Stimulated activated CD4-positive, alpha-beta T cell treated with anti-CD3 and anti-CD28 coated beads, Interleukin-2, amount 100 ng/mL, for 24 hours (primary cell): Measurements from ENCODE around the gene PRKN.

Source experiments
- DNase-seq, 2 donors: peaks; one replicate each; pipeline ENCODE4 v3.0.0-alpha.2; 2020

PRKN gene

DNA sequence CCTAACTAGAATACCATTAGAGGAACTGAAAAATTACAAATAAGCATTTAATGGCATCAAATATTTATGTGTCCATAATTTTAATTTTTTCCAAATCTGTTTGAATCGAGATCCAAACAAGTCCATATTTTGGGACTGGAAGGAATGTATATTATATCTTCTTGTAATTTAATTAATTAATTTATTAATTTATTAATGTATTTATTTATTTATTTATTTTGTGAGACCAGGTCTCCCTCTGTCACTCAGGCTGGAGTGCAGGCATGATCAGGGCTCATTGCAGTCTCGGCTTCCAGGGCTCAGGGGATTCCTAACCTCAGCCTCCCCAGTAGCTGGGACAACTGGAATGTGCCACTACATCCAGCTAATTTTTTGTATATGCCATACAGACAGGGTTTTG is 453.6 kb downstream of the PRKN start:
- no peak for DNase-seq

DNA sequence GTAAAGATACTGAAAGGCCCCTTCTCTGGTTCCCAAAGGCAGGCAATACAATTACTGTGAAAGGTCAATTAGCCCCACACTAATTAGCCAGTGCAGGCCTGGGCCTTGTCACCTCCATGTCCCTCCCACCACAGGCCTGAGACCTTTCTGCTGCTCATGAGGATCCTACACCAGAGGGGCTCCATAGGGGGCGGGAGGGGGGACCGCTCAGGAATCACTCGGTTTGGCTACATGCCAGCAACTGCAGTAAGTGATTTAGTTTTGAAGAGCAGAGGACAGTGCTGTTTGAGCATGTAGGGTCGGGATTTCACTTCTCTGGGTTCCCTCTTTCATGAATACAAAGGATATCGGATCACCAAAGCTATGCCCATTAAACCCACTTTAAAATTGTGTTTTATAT is 455.6 kb downstream of the PRKN start:
- DNase-seq = no peak

DNA sequence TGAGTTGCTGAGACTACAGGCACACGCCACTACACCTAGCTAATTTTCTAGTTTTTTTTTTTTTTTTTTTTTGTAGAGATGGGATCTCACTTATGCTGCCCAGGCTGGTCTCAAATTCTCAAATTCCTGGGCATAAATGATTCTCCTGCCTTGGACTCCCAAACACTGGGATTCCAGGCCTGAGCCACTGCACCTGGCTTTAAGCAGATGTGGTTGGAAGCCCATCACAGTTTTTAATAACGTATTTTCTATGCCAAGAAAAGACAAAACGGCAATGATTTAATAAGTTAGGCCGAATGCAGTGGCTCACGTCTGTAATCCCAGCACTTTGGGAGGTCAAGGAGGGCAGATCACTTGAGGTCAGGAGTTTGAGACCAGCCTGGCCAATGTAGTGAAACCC is 456.6 kb downstream of the PRKN start:
- no peak for DNase-seq

DNA sequence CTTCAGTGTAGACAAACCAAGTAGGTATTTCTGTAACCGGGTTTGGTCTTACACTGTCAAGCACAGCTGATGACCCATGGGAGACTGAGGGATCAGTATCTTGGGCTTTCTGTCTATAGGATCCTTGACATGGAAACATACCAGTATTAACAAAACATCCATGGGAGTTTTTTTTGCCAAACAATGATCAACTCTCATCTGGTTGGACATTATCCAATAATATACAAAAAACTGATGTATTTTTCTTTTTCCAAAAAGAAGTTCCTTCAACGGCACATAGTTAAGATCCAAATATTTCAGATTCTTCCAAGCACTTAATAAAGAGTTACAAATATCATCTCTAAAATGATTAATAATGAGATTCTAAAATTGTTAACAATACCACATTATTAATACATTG is 459.9 kb downstream of the PRKN start:
- no peak for DNase-seq

DNA sequence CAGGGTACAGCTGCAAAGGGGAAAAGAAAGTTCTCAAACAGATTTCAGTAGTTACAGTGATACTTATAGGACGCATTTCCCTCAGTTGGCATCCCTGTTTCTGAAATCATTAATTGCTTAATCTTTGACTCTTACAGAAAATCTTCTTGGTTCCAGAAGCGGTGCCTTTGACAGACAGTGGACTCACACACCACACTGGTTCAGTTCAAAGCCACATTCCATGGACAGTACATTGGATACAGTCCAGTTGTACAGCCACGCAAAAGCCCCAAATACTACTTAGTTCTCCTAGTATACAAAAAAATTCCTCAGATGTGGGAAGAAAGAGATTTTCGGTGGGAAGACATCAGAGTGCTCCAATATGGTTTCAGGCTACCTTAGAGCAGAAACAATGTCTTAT is 460.4 kb downstream of the PRKN start:
- no peak for DNase-seq

DNA sequence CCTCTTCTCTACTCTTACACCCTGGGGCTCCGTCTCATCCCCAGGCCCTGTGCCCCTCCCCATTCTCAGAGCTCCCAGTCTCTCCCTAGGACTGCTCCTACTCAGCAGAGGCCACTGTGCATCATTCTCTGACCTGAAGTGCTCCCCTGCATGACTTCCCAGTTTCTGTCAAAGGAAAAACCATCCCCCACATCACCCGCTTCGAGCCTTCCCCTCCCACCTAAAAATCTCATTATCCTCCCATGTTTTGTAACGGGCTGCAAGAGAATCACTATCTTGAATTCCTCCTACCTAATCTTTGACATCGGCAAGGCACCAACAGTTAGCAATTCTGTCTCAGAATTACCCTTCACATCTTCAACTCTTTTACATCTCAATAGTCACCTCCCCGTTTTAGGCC is 463.0 kb downstream of the PRKN start:
- DNase-seq = no peak

DNA sequence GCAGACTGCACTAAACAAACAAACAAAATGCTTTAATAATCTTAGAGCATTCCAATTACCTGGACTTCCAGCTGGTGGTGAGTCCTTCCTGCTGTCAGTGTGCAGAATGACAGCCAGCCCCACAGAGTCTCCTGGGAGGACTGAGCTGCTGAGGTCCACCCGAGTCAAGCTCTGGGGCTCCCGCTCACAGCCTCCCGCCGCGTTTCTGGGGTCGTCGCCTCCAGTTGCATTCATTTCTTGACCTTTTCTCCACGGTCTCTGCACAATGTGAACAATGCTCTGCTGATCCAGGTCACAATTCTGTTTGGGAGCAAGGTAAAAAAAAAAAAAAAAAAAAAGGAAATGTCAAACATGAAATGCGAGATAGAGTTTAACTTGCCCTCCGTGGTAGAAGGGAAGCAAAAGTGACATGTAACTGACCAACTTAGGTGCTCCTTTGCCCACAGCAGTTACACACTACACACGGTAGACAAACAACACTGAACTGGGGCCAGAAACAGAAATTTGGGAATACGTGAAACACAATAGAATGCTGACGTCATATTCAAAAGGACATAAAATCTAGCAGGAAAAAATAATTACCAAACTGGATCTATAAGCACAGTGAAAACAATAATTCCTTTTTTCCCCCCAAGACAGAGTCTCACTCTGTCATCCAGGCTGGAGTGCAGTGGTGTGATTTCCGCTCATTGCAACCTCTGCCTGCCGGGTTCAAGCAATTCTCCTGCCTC is 464.9 kb downstream of the PRKN start:
- DNase-seq = no peak

DNA sequence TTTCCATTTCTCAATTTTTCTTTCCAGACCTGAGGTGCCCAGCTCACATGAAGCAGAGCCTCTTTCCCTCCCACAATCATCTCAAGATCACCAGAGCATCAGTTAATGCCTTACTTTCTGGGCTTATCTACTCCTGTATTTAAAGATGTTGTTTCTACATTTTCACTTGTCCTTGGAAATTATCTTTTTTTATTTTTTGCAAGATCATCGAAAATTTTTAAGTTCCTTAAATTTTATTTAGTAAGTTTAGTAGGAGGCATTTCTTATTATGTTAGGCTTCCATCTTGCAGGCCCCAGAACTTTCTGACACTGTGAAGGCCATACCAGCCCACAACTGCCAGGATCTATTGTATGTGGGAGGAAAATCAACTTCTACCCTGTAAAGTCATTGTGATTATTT is 466.0 kb downstream of the PRKN start:
- DNase-seq = no peak

DNA sequence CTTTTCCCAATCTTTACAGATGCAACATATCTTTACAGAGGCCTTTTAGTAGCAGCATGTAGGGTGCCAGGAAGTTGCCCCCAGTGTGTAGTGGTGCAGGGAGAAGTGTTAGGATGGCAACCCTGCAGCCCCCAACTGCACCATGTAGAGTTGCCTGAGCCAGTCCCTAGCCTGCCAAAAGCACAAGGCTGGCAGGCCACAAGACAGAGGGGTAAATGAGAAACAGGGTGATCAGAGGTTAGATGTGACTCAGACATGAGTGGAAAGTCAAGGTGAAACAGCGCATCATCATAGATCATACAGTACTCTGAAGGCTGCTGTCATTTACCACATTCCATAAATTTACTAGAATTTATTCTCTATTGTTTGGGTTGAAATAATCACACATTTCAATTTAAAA is 467.5 kb downstream of the PRKN start:
- no peak for DNase-seq

DNA sequence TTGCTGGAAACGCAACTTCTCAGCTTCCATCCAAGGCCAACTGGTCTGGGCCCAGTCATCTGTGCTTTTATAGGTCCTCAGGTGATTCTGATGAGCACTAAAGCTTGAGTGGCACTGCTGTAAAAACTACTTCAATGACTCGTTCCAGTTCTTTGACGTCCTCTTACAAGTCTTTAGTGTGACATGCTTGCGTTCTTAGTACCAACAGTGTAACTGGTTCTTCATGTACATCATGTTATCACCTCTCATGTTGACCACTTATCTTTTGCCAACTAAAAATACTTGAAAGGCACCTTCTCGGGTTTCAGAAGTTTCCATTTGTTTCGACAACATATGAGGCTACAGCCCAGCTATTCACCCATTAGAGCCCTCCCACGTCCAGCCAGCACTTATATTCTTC is 468.9 kb downstream of the PRKN start:
- DNase-seq = no peak

DNA sequence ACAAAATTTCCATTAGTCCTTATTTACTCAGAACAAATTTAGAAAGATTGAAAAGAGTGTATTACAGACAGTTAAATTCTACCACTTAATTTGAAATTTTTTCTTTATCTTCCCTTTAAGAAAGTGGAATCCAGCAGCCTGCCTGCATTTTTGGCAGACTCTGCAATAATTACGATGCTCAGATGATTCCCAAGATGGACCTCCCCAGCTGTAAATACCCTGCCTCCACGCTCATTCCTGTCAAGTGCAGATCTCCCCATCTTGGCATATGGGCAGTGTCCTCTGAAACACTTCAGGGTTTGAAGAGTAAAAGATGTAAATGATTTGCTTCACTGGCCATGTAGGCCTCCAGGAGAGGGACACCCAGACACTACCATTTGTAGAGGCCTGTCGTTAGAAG is 471.2 kb downstream of the PRKN start:
- no peak for DNase-seq

DNA sequence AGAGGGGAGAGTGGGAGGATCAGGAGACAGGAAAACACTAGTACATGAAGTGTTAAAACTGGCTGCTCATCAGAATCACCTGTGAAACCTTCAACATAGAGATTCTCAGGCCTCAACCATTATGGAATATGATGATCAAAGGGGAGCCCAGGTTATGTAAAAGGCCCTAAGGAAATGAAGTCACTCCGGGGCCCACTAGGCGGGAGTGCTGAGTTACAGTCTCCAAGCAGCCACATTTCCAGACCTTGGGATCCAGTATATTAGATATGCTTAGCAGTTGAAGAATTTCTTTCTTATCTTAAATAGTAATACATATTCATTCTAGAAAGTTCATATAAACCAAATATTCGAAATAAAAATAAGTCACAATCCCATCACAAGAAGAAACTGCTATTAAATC is 476.3 kb downstream of the PRKN start:
- no peak for DNase-seq

DNA sequence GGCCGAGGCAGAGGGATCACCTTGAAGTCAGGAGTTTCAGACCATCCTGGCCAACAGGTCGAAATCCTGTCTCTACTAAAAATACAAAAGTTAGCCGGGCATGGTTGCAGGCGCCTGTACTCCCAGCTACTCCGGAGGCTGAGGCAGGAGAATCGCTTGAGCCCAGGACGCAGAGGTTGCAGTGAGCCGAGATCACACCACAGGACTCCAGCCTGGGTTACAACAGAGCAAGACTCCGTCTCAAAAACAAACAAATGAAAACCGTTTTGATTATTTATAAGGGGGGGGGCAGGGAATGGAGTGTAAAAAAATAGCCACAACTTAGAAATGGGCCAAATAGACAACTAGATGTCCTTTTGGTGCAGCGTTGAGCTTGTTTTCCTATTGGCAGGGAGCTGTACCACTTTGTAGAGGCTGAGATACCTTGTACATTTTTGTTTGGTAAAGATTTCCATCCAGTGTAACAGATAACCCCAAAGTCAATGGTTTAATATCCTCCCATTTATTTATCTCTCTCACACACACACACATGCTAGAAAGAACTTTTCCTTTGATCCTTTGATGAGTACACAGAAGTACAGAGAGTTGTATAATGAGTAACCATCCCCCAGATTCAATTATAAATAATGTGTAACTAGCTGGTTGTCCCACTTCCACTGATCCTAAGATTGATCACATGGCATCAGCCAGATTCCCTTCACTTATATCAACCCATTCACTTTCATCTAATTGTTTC is 477.5 kb downstream of the PRKN start:
- no peak for DNase-seq

DNA sequence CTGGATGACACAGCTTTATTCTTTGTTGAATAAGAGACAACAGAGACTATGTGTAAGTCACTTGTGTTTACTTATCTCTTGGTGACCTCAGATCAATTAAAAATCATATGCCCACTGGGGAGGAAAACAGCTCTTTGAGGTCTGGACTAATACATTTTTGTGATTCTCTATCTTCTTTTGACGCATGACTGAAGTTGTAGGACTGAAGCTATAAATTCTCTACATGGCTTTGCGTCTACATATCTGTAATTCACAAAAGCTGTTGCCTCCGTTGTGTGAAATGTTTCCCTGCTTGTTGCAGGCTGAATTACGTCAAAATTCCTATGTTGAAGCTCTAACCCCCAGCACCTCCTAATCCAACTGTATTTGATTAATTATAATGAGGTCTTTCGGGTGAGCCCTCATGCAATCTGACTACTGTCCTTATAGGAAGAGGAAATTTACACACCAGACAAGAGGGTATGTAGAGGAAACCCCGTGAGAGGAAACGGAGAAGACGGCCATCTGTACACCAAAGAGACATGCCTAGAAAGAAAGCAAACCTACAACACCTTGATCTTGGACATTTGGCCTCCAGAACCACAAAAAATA is 481.6 kb downstream of the PRKN start:
- DNase-seq = no peak

DNA sequence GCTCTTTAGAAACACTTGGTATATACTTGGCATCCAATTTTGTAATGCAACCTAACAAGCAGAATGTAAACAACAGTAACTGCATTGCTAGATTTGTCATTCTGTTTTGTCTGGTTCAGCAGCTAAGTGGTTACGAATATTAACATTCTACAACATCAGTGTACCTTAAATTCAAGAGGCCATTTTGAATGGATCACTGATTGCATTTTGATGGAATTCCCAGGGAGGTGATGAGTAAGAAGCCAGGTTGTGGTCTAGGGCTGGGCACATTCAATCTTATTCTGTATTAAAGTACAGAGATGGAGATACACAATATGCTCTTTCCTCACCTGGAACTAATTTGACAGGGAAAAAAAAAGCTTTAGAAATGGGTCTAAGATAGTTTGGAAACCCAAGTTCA is 483.5 kb downstream of the PRKN start:
- DNase-seq = no peak

DNA sequence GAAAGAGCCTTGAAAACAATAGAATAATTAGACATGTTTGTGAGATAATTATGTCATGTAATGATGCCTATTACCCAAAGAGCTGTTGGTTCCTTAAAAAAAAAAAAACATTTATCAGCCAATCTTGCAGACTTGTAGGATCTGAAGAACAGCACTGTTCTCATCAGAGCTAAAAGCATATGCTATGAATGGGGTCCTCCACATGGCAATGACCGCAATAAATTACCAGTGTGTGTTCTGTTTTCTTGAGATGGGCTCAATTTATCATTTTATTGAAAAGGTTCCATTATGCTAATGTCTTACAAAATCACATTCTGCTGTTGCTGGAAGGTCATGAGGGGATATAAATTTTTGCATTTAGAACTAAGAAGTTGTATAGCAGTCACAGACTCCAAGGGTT is 484.7 kb downstream of the PRKN start:
- no peak for DNase-seq

DNA sequence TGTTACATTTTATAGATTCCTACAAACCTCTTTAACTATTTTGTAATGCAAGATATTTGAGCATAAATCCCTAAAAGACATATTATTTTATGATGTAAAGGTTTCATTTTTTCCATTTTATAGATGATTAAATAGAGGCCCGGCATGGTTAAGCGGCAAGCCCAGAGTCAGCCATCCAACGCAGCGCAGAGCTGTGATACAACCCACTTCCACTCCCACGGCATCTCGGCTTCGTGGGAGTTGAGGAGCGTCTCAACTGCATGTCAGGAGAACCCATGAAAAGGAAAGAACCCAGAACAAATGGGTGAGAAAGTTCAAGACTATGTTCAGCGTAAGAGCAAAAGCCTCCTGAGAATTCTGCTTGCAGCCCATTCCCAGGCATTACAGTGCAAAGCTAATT is 488.2 kb downstream of the PRKN start:
- no peak for DNase-seq

DNA sequence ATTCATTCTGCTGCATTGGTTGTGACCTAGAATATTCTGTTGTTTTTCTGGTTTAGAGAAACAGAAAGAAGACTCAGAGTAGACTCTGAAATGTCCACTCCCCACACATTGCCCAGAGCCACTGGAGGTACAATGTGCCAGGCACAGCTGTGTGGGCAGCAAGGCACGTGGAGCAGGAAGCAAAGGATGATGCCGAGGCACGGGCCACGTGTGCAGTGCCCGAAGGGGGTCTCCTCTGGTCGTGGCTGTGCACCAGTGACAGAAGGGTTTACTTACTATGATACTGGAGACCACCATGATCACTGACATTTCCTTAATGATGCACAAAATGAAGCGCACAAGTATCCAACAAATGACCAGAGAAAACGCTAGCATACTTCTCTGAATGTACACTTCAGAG is 488.9 kb downstream of the PRKN start:
- DNase-seq = no peak

DNA sequence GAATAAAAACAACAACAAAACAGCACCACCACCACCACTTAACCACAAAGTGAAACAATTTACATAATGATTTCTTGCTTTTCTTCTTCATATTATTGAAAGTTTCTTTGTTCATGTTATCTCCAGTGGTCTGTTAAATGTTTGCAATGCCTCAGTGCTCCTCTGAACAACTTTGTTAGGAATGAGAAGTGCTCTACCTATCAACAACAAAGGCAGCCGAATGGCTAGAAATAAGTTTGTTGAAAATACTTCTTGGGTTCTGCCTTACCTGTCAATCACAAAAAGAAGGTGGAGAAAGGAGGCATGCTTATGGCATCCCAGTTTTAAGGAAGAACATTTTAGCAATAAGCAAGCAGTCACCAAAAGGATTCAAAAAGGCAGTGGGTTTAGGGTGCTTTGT is 490.2 kb downstream of the PRKN start:
- DNase-seq = no peak

DNA sequence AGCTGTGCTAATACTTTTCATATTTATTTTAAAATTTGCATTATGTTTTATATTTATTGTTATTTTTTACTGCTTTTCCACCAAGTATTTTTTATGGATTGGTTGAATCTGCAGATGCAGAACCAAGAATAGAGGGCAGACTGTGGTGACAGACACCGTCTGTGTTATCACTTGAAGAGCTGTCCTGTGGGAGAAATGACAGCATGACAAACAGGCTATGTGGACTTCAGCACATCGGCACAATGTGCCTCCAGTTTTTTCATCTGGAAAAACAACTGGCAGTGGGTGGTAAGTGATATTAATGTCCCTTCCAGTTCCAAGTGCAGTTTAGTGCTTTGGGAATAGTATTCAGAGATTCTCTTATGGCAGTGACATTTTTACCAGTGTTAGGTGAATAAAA is 492.9 kb downstream of the PRKN start:
- DNase-seq = no peak

DNA sequence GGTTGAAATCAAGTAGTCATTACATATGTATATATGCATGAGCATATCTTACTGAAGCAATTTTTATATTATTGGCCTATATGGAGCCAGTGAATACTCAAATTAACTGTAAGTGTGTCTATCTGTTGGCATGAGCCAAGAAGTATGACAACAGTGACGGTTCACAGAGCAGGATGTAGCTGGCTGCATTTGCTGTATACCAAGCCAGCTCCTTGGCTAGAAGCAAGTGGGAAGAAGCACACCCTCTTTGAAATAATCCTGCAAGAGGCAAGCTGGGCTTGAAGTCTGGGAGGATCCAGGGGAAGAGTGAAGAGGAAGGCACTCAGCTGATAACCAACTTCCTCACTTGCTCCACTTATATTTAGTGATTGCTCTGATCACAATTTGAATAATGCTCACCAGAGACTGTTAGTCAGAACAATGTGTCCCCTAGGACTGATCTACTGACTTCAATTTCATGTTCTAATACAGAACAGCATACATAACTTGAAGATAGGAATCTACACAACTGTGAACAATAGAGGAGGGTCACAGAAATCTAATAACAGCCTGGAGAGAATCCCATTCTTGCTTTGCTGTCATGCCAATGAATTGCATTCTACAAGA is 497.3 kb downstream of the PRKN start:
- no peak for DNase-seq

DNA sequence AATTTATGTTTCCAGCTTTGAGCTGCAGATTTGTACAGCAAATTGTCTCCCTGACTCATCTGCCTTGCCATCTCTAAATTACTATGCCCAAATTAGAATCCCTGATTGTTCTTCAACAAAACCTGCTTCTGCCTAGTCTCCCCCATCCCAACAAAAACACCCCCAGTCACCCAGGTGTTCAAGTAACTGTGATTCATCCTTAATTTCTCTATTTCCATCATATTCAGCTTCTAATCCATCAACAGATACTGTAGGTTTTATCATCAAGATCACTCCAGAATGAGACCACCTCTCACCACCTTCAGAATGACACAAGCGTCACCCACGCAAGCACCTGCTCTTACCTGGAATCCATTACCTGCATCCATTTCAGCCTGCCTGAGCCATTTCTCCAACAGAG is 498.5 kb downstream of the PRKN start:
- DNase-seq = no peak

DNA sequence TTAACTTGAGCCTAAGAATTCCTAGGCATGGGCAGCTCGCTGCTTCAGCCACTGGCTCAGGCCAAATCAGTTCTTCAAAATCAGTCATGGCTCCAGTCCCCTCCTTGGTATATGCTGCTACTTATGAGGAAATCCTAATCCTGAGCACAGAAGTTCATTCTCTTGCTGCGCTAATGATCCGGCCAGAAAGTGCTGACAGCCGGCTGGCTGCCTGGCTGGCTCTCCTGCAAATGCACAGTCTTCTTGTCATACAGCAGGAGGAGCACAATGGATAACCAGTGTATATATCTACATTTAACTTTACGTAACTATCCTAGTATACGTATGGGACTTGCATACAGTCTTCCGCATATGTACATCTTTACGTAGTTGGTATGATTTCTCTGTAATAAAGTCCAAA is 500.8 kb downstream of the PRKN start:
- DNase-seq = no peak

DNA sequence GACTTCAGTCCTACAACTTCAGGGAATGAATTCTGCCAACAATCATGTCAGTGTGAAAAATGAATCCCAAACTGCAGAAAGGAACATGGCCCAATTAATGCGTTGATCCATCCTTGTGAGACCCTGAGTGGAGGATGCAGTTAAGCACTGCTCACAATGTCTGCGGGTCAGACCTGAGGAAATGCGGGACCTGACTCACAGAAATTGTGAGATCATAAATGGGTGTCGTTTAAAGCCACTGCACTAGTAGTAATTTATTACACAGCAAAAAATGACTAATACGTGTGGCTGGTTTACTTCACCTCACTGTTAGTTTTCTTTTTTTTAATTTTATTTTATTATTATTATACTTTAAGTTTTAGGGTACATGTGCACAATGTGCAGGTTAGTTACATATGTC is 505.0 kb downstream of the PRKN start:
- no peak for DNase-seq
